Keratinocyte (primary cell): ENCODE measurements around the gene RPL35A. TPM values are rescaled to one million over a fixed set of nuclear protein-coding genes. Genes with fewer than 3 reads are reported as not detected.

Experiments
- DNase-seq: peaks from one replicate; pipeline ENCODE4 v3.0.0-alpha.2; 2011; ENCODE audit warnings: low read depth, missing footprints, low spot score
- FAIRE-seq: peaks from 2 replicates; lab custom pipeline; 2011; peaks lifted over from hg19 to GRCh38; lab: Jason Lieb, UNC
- H2AFZ ChIP-seq: 2 replicates; pipeline ENCODE4 v1.6.0; 2012; ENCODE audit warnings: low read length, control low read depth, inconsistent platforms; ENCODE audit not compliant: control insufficient read depth
- H3K27ac ChIP-seq: 2 replicates; pipeline ENCODE4 v1.5.1; 2011; ENCODE audit warnings: low read length; ENCODE audit not compliant: control insufficient read depth, insufficient read depth
- H3K27me3 ChIP-seq: 3 replicates; pipeline ENCODE4 v1.6.0; 2011; ENCODE audit warnings: low read length; ENCODE audit not compliant: control insufficient read depth, insufficient read depth; ENCODE audit errors: extremely low read depth
- H3K36me3 ChIP-seq, 2 experiments: 2 replicates in 1 of 2; 3 replicates in 1 of 2; pipeline ENCODE4 v1.5.1; 2011; ENCODE audit warnings: low read length in 2 of 2, mild to moderate bottlenecking in 1 of 2; ENCODE audit not compliant: control insufficient read depth in 2 of 2, insufficient read depth in 2 of 2; ENCODE audit errors: extremely low read depth in 1 of 2
- H3K4me1 ChIP-seq: 3 replicates; pipeline ENCODE4 v1.5.1; 2011; ENCODE audit warnings: low read length; ENCODE audit not compliant: control insufficient read depth, insufficient read depth; ENCODE audit errors: extremely low read depth
- H3K4me2 ChIP-seq: 3 replicates; pipeline ENCODE4 v1.6.0; 2011; ENCODE audit warnings: low read depth, low read length; ENCODE audit not compliant: control insufficient read depth, insufficient read depth; ENCODE audit errors: extremely low read depth
- H3K4me3 ChIP-seq, 3 experiments: fragments of 200-600 bp in 1 of 3; sonication (generic) in 1 of 3; 2 replicates in 2 of 3; 3 replicates in 1 of 3; pipeline ENCODE4 v1.5.1; 2011 to 2016; ENCODE audit warnings: low read length in 3 of 3, mild to moderate bottlenecking in 3 of 3, control low read depth in 2 of 3, inconsistent platforms in 1 of 3, low read depth in 1 of 3, mixed read lengths in 1 of 3, mixed run types in 1 of 3, moderate library complexity in 1 of 3; ENCODE audit not compliant: control insufficient read depth in 2 of 3, insufficient read depth in 2 of 3; ENCODE audit errors: extremely low read depth in 1 of 3
- H3K79me2 ChIP-seq: 2 replicates; pipeline ENCODE4 v1.6.0; 2012; ENCODE audit warnings: low read length; ENCODE audit not compliant: control insufficient read depth, insufficient read depth
- H3K9ac ChIP-seq: 3 replicates; pipeline ENCODE4 v1.6.0; 2011; ENCODE audit warnings: low read length; ENCODE audit not compliant: control insufficient read depth, insufficient read depth; ENCODE audit errors: extremely low read depth
- H3K9me1 ChIP-seq: 3 replicates; pipeline ENCODE4 v1.6.0; 2011; ENCODE audit warnings: low read length; ENCODE audit not compliant: control insufficient read depth, insufficient read depth; ENCODE audit errors: extremely low read depth
- H3K9me3 ChIP-seq: 2 replicates; pipeline ENCODE4 v1.5.1; 2012; ENCODE audit warnings: low read depth, low read length; ENCODE audit not compliant: control insufficient read depth
- H4K20me1 ChIP-seq: 3 replicates; pipeline ENCODE4 v1.6.0; 2011; ENCODE audit warnings: low read length; ENCODE audit not compliant: control insufficient read depth, insufficient read depth; ENCODE audit errors: extremely low read depth
- EZH2 ChIP-seq: IDR thresholded peaks from one replicate; pipeline ENCODE4 v1.6.1; 2012; ENCODE audit warnings: inconsistent platforms, mild to moderate bottlenecking, low read length, moderate library complexity
- dilution Hi-C: fragments of 300-500 bp; cut with MboI; formaldehyde crosslinking; loops from one replicate; pipeline ENCODE4 v1.7.0; 2020; ENCODE audit warnings: low sequenced_read_pairs; ENCODE audit not compliant: extremely low pct_ligation_motif_present
- polyA plus RNA-seq, 5 experiments: library from polyadenylated mRNA; depleted of rRNA in 3 of 5; stranded (reverse) in 3 of 5; stranded (forward) in 1 of 5; unstranded in 1 of 5; fragments of >200 nt; gene quantifications; 1 replicate in 1 of 5; 2 replicates in 3 of 5; 3 replicates in 1 of 5; pipeline versions ENCODE4 v1.2.1 to v1.2.3, GENCODE V29; 2011 to 2012; ENCODE audit warnings: missing spikeins in 2 of 5, low read depth in 1 of 5, low replicate concordance in 1 of 5
- TF ChIP-seq, protein P1 (sequence below), 3 experiments: IDR thresholded peaks in 1 of 3; conservative IDR thresholded peaks in 1 of 3; optimal IDR thresholded peaks in 1 of 3; 2 replicates in 2 of 3; 3 replicates in 1 of 3; pipeline versions ENCODE3 to v1.5.1; 2011; ENCODE audit warnings: low read length in 3 of 3, mild to moderate bottlenecking in 3 of 3, moderate library complexity in 2 of 3, control low read depth in 1 of 3, inconsistent platforms in 1 of 3; ENCODE audit not compliant: insufficient read depth in 2 of 3; ENCODE audit errors: extremely low read depth in 1 of 3

The RPL35A gene
- polyA plus RNA-seq, 1 donor (not counting 4 experiments of a cell fraction or from before 2014, with no cell fraction given): 1,184 TPM

- H3K36me3 ChIP-seq: peaks cover 8 to 13% of the 10 kb centered on the region in 2 experiments
- H3K9me3 ChIP-seq: no peaks in the 10 kb centered on the region
- peaks cover under 1% of the 10 kb centered on the region for H3K79me2 ChIP-seq
- no peaks in the 10 kb centered on the region for H4K20me1 ChIP-seq
- peaks cover 24% of the 10 kb centered on the region for H3K4me1 ChIP-seq
- no peaks in the 10 kb centered on the region for H3K27me3 ChIP-seq
- peak overlapping the region; percentile 87 for H3K4me2 ChIP-seq
- dilution Hi-C loops: no loop called here
- FAIRE-seq: no peak
- H3K27ac ChIP-seq: peak overlapping the region; percentile 84
- H2AFZ ChIP-seq: peak overlapping the region; percentile 78
- DNase-seq: no peak
- peak overlapping the region; percentile 50 to 86 (median 83) for H3K4me3 ChIP-seq
- no peaks in the 10 kb centered on the region for H3K9me1 ChIP-seq
- TF ChIP-seq, protein P1, sequence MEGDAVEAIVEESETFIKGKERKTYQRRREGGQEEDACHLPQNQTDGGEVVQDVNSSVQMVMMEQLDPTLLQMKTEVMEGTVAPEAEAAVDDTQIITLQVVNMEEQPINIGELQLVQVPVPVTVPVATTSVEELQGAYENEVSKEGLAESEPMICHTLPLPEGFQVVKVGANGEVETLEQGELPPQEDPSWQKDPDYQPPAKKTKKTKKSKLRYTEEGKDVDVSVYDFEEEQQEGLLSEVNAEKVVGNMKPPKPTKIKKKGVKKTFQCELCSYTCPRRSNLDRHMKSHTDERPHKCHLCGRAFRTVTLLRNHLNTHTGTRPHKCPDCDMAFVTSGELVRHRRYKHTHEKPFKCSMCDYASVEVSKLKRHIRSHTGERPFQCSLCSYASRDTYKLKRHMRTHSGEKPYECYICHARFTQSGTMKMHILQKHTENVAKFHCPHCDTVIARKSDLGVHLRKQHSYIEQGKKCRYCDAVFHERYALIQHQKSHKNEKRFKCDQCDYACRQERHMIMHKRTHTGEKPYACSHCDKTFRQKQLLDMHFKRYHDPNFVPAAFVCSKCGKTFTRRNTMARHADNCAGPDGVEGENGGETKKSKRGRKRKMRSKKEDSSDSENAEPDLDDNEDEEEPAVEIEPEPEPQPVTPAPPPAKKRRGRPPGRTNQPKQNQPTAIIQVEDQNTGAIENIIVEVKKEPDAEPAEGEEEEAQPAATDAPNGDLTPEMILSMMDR (optimal IDR thresholded peaks at IDR 0.05 in 1 of 3, IDR thresholded peaks at IDR 0.05 in 1 of 3, conservative IDR thresholded peaks at IDR 0.05 in 1 of 3; ENCODE audit: extremely low read depth in 1 of 3, insufficient read depth in 2 of 3, low read length in 3 of 3): no peak
- no peak for TF ChIP-seq EZH2
- peak overlapping the region; percentile 86 for H3K9ac ChIP-seq
Measured at GRCh38 chr3:197959500-197959890, 9.5 kb downstream of the RPL35A start.

- H4K20me1 ChIP-seq: no peaks in the 10 kb centered on the region
- H3K27ac ChIP-seq: peak within 1 kb of the TSS; percentile 84
- H3K79me2 ChIP-seq: no peaks in the 10 kb centered on the region
- H3K4me1 ChIP-seq: peaks cover 24% of the 10 kb centered on the region
- H3K4me3 ChIP-seq: peak within 1 kb of the TSS; percentile 50 to 86 (median 83)
- FAIRE-seq: peak; percentile 62
- peak within 1 kb of the TSS; percentile 96 for H2AFZ ChIP-seq
- dilution Hi-C loops: no loop called here
- H3K9ac ChIP-seq: peak within 1 kb of the TSS; percentile 86
- TF ChIP-seq, protein P1 (optimal IDR thresholded peaks at IDR 0.05 in 1 of 3, IDR thresholded peaks at IDR 0.05 in 1 of 3, conservative IDR thresholded peaks at IDR 0.05 in 1 of 3; ENCODE audit: extremely low read depth in 1 of 3, insufficient read depth in 2 of 3, low read length in 3 of 3): no peak
- H3K9me1 ChIP-seq: no peaks in the 10 kb centered on the region
- H3K9me3 ChIP-seq: no peaks in the 10 kb centered on the region
- peak within 1 kb of the TSS; percentile 87 for H3K4me2 ChIP-seq
- peaks cover 6 to 11% of the 10 kb centered on the region in 2 experiments for H3K36me3 ChIP-seq
- no peaks in the 10 kb centered on the region for H3K27me3 ChIP-seq
- no peak for DNase-seq
Measured at GRCh38 chr3:197959891-197960693, 10.1 kb downstream of the RPL35A start, which contains the start of gene LMLN. LMLN (plus strand) TSS chr3:197960217; CDS start chr3:197960246, 29 bp downstream.
